NT2/D1 (cell line): ENCODE measurements around the gene ETV5.
A peak's percentile ranks its signal among the peaks of the same experiment; 100 is the strongest.

ENCODE experiments used
- DNase-seq: peaks from one replicate; pipeline ENCODE4 v3.0.0-alpha.2; 2011; ENCODE audit warnings: low read depth, low spot score
- H3K27me3 ChIP-seq: 2 replicates; pipeline ENCODE4 v1.6.0; 2011; ENCODE audit warnings: mild to moderate bottlenecking; ENCODE audit not compliant: insufficient read length, insufficient read depth
- H3K36me3 ChIP-seq: 2 replicates; pipeline ENCODE4 v1.6.1; 2011; ENCODE audit warnings: mild to moderate bottlenecking, low read length, mixed read lengths; ENCODE audit not compliant: insufficient read depth, insufficient read length
- H3K4me1 ChIP-seq: 2 replicates; pipeline ENCODE4 v1.5.1; 2011; ENCODE audit not compliant: insufficient read depth, insufficient read length
- H3K4me3 ChIP-seq: 2 replicates; pipeline ENCODE4 v1.5.1; 2011; ENCODE audit warnings: low read depth; ENCODE audit not compliant: insufficient read length
- H3K9ac ChIP-seq: 2 replicates; pipeline ENCODE4 v1.6.0; 2011; ENCODE audit warnings: low read depth; ENCODE audit not compliant: insufficient read length
- H3K9me3 ChIP-seq: 2 replicates; pipeline ENCODE4 v1.5.1; 2011; ENCODE audit warnings: mild to moderate bottlenecking, low read length; ENCODE audit not compliant: insufficient read depth
- SUZ12 ChIP-seq: IDR thresholded peaks from 2 replicates; pipeline ENCODE4 v1.6.1; 2011; ENCODE audit not compliant: insufficient read length, insufficient read depth; ENCODE audit errors: extremely low read depth
- YY1 ChIP-seq: IDR thresholded peaks from 2 replicates; pipeline ENCODE4 v1.6.1; 2011; ENCODE audit not compliant: insufficient read length, insufficient read depth
- ZNF274 ChIP-seq: IDR thresholded peaks from 2 replicates; pipeline ENCODE4 v1.6.1; 2011; ENCODE audit warnings: mild to moderate bottlenecking, low read depth, low read length

ETV5 gene

GRCh38 chr3:186108941-186109865, at the start of gene ETV5:
Gene ETV5, minus strand, starts transcription at chr3:186109089. Its CDS starts 3,221 bp downstream, at chr3:186105868.
- Histone ChIP-seq H3K9me3 (no peaks in the 10 kb centered on the region), H3K36me3 (peaks cover 11% of the 10 kb centered on the region), H3K27me3 (peaks cover 68% of the 10 kb centered on the region), H3K4me1 (peaks cover 4% of the 10 kb centered on the region), H3K9ac (peak within 1 kb of the TSS; percentile 87), H3K4me3 (peak within 1 kb of the TSS; percentile 83)
- TF ChIP-seq ZNF274 (no peak), SUZ12 (no peak), YY1 (no peak)
- peak; percentile 97 for DNase-seq

GRCh38 chr3:186154641-186155040, 45.8 kb upstream of the ETV5 start:
- Histone ChIP-seq H3K4me3 (no peak overlapping the region), H3K9ac (no peak overlapping the region), H3K36me3 (no peaks in the 10 kb centered on the region), H3K27me3 (no peaks in the 10 kb centered on the region), H3K4me1 (peaks cover 6% of the 10 kb centered on the region), H3K9me3 (peaks cover under 1% of the 10 kb centered on the region; the same call in 1 of the 2 replicates)
- DNase-seq = no peak
- TF ChIP-seq ZNF274 = no peak
- TF ChIP-seq SUZ12 = no peak
- no peak for TF ChIP-seq YY1

GRCh38 chr3:186152889-186153292, 44.0 kb upstream of the ETV5 start:
- Histone ChIP-seq H3K9ac (no peak overlapping the region), H3K9me3 (peaks cover 9% of the 10 kb centered on the region; the same call in 1 of the 2 replicates), H3K4me3 (no peak overlapping the region), H3K27me3 (no peaks in the 10 kb centered on the region), H3K36me3 (no peaks in the 10 kb centered on the region), H3K4me1 (peaks cover 6% of the 10 kb centered on the region)
- DNase-seq = no peak
- no peak for TF ChIP-seq ZNF274
- TF ChIP-seq YY1 = no peak
- TF ChIP-seq SUZ12 = no peak

- DNase-seq = no peak
Measured at GRCh38 chr3:186152361-186152798, 43.5 kb upstream of the ETV5 start.

GRCh38 chr3:186151077-186151971, 42.4 kb upstream of the ETV5 start:
- H3K9ac ChIP-seq = no peak overlapping the region
- peaks cover 9% of the 10 kb centered on the region; the same call in 1 of the 2 replicates for H3K9me3 ChIP-seq
- no peak for DNase-seq
- H3K4me3 ChIP-seq = no peak overlapping the region
- no peak for TF ChIP-seq SUZ12
- no peak for TF ChIP-seq YY1
- no peak for TF ChIP-seq ZNF274
- peaks cover 6% of the 10 kb centered on the region for H3K4me1 ChIP-seq
- H3K27me3 ChIP-seq = no peaks in the 10 kb centered on the region
- H3K36me3 ChIP-seq = no peaks in the 10 kb centered on the region

More at GRCh38 chr3:186152361-186152798, 43.5 kb upstream of the ETV5 start:
- TF ChIP-seq SUZ12 = no peak
- TF ChIP-seq ZNF274 = no peak
- no peak for TF ChIP-seq YY1
- Histone ChIP-seq H3K4me3 (no peak overlapping the region), H3K27me3 (no peaks in the 10 kb centered on the region), H3K9me3 (peaks cover 9% of the 10 kb centered on the region; the same call in 1 of the 2 replicates), H3K36me3 (no peaks in the 10 kb centered on the region), H3K9ac (no peak overlapping the region), H3K4me1 (peaks cover 6% of the 10 kb centered on the region)

GRCh38 chr3:186150041-186150830, 41.3 kb upstream of the ETV5 start:
- no peaks in the 10 kb centered on the region for H3K27me3 ChIP-seq
- peaks cover 6% of the 10 kb centered on the region for H3K4me1 ChIP-seq
- no peak overlapping the region for H3K4me3 ChIP-seq
- no peak overlapping the region for H3K9ac ChIP-seq
- DNase-seq = no peak
- TF ChIP-seq YY1 (no peak), SUZ12 (no peak), ZNF274 (no peak)
- H3K9me3 ChIP-seq = peaks cover 9% of the 10 kb centered on the region; the same call in 1 of the 2 replicates
- no peaks in the 10 kb centered on the region for H3K36me3 ChIP-seq
